ENCODE results near the gene BAX.

GRCh38 chr19:48962029-48962848 is 7.6 kb downstream of the BAX start:
- TF ChIP-seq, protein P1, sequence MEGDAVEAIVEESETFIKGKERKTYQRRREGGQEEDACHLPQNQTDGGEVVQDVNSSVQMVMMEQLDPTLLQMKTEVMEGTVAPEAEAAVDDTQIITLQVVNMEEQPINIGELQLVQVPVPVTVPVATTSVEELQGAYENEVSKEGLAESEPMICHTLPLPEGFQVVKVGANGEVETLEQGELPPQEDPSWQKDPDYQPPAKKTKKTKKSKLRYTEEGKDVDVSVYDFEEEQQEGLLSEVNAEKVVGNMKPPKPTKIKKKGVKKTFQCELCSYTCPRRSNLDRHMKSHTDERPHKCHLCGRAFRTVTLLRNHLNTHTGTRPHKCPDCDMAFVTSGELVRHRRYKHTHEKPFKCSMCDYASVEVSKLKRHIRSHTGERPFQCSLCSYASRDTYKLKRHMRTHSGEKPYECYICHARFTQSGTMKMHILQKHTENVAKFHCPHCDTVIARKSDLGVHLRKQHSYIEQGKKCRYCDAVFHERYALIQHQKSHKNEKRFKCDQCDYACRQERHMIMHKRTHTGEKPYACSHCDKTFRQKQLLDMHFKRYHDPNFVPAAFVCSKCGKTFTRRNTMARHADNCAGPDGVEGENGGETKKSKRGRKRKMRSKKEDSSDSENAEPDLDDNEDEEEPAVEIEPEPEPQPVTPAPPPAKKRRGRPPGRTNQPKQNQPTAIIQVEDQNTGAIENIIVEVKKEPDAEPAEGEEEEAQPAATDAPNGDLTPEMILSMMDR (IDR thresholded peaks at IDR 0.05): no peak
- TF ChIP-seq FOXM1 (IDR thresholded peaks at IDR 0.05; ENCODE audit: low read depth) (no peak), CHD2 (IDR thresholded peaks at IDR 0.05; ENCODE audit: low read length, partially characterized antibody) (no peak), SMC3 (IDR thresholded peaks at IDR 0.05; ENCODE audit: low read depth, low read length) (no peak), EP300 (IDR thresholded peaks at IDR 0.05; ENCODE audit: borderline replicate concordance in 1 of 2, low read depth in 1 of 2, low read length in 1 of 2) (no peak), EZH2phosphoT487 (IDR thresholded peaks at IDR 0.05; ENCODE audit: borderline replicate concordance, low read depth) (no peak), FOXJ3 (CRISPR knock-in tag; IDR thresholded peaks at IDR 0.05) (no peak)
- TF ChIP-seq, protein P2, sequence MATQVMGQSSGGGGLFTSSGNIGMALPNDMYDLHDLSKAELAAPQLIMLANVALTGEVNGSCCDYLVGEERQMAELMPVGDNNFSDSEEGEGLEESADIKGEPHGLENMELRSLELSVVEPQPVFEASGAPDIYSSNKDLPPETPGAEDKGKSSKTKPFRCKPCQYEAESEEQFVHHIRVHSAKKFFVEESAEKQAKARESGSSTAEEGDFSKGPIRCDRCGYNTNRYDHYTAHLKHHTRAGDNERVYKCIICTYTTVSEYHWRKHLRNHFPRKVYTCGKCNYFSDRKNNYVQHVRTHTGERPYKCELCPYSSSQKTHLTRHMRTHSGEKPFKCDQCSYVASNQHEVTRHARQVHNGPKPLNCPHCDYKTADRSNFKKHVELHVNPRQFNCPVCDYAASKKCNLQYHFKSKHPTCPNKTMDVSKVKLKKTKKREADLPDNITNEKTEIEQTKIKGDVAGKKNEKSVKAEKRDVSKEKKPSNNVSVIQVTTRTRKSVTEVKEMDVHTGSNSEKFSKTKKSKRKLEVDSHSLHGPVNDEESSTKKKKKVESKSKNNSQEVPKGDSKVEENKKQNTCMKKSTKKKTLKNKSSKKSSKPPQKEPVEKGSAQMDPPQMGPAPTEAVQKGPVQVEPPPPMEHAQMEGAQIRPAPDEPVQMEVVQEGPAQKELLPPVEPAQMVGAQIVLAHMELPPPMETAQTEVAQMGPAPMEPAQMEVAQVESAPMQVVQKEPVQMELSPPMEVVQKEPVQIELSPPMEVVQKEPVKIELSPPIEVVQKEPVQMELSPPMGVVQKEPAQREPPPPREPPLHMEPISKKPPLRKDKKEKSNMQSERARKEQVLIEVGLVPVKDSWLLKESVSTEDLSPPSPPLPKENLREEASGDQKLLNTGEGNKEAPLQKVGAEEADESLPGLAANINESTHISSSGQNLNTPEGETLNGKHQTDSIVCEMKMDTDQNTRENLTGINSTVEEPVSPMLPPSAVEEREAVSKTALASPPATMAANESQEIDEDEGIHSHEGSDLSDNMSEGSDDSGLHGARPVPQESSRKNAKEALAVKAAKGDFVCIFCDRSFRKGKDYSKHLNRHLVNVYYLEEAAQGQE (IDR thresholded peaks at IDR 0.05; ENCODE audit: low read depth, low read length): no peak

Data from SK-N-SH (cell line).